OCI-LY3 (cell line): Measurements from ENCODE around the gene PRDM16.

Experiments used
- H2AFZ ChIP-seq: fragments of 200-600, 300-600 bp; shearing (Covaris generic); 2 replicates; pipeline ENCODE4 v1.6.0; 2014; ENCODE audit warnings: antibody characterized with exemption, low read depth, low read length
- H3K27ac ChIP-seq: fragments of 200-600, 300-600 bp; sonication (generic); 2 replicates; pipeline ENCODE4 v1.5.1; 2014; ENCODE audit warnings: mild to moderate bottlenecking, low read length, moderate library complexity, mixed read lengths
- H3K27me3 ChIP-seq: fragments of 200-600, 300-600 bp; sonication (generic); 2 replicates; pipeline ENCODE4 v1.6.1; 2014; ENCODE audit warnings: low read depth, low read length, mixed read lengths
- H3K36me3 ChIP-seq: fragments of 200-600, 300-600 bp; sonication (generic); replicated peaks from 2 replicates; pipeline ENCODE3; 2014; ENCODE audit warnings: low read depth, low read length, mixed read lengths
- H3K4me1 ChIP-seq: fragments of 300-600, 200-600 bp; sonication (generic); 2 replicates; pipeline ENCODE4 v1.6.1; 2014; ENCODE audit warnings: low read length, mixed read lengths
- H3K4me2 ChIP-seq: fragments of 200-600, 300-600 bp; sonication (generic); 2 replicates; pipeline ENCODE4 v1.6.1; 2014; ENCODE audit warnings: low read length, mixed read lengths
- H3K4me3 ChIP-seq: fragments of 300-600, 200-600 bp; sonication (generic); 2 replicates; pipeline ENCODE4 v1.5.1; 2014; ENCODE audit warnings: antibody characterized with exemption, mild to moderate bottlenecking, low read length, moderate library complexity
- H3K79me2 ChIP-seq: fragments of 300-600, 200-600 bp; shearing (Covaris generic); 2 replicates; pipeline ENCODE4 v1.6.1; 2014; ENCODE audit warnings: mild to moderate bottlenecking, low read length, mixed read lengths
- H3K9ac ChIP-seq: fragments of 300-600, 200-600 bp; shearing (Covaris generic); 2 replicates; pipeline ENCODE4 v1.6.0; 2014; ENCODE audit warnings: mild to moderate bottlenecking, low read length, moderate library complexity
- H3K9me3 ChIP-seq: fragments of 200-600, 300-600 bp; shearing (Covaris generic); 2 replicates; pipeline ENCODE4 v1.6.1; 2014; ENCODE audit warnings: low read length, mixed read lengths; ENCODE audit not compliant: insufficient read depth
- H4K20me1 ChIP-seq: fragments of 200-600, 300-600 bp; sonication (generic); 2 replicates; pipeline ENCODE4 v1.6.1; 2016; ENCODE audit warnings: low read length, mixed read lengths; ENCODE audit not compliant: insufficient read depth
- CTCF ChIP-seq: fragments of 200-600, 300-600 bp; sonication (generic); IDR thresholded peaks from 2 replicates; pipeline ENCODE4 v1.5.1; 2014; ENCODE audit warnings: antibody characterized with exemption, low read length, low read depth
- EZH2phosphoT487 ChIP-seq: fragments of 200-600 bp; shearing (Covaris generic); IDR thresholded peaks from 2 replicates; pipeline ENCODE4 v1.6.1; 2018; ENCODE audit warnings: antibody characterized with exemption, mixed run types, low read depth

Gene PRDM16

GRCh38 chr1:3106216-3106615 is 37.2 kb downstream of the PRDM16 start:
- H3K36me3 ChIP-seq = no peaks in the 10 kb centered on the region
- no peak overlapping the region for H2AFZ ChIP-seq
- no peak overlapping the region for H3K9ac ChIP-seq
- no peaks in the 10 kb centered on the region for H4K20me1 ChIP-seq
- no peaks in the 10 kb centered on the region for H3K4me1 ChIP-seq
- no peaks in the 10 kb centered on the region for H3K9me3 ChIP-seq
- TF ChIP-seq EZH2phosphoT487 (no peak), CTCF (no peak)
- H3K4me3 ChIP-seq = no peak overlapping the region
- H3K79me2 ChIP-seq = no peaks in the 10 kb centered on the region
- no peaks in the 10 kb centered on the region for H3K27me3 ChIP-seq
- H3K27ac ChIP-seq = no peak overlapping the region
- no peak overlapping the region for H3K4me2 ChIP-seq

GRCh38 chr1:3107201-3107600 is 38.2 kb downstream of the PRDM16 start:
- H3K36me3 ChIP-seq = no peaks in the 10 kb centered on the region
- H3K9ac ChIP-seq = no peak overlapping the region
- no peaks in the 10 kb centered on the region for H3K9me3 ChIP-seq
- no peak overlapping the region for H3K4me3 ChIP-seq
- H3K4me2 ChIP-seq = no peak overlapping the region
- no peaks in the 10 kb centered on the region for H3K79me2 ChIP-seq
- no peaks in the 10 kb centered on the region for H3K4me1 ChIP-seq
- no peak overlapping the region for H3K27ac ChIP-seq
- no peaks in the 10 kb centered on the region for H4K20me1 ChIP-seq
- no peak overlapping the region for H2AFZ ChIP-seq
- TF ChIP-seq EZH2phosphoT487 = no peak
- TF ChIP-seq CTCF = no peak
- H3K27me3 ChIP-seq = no peaks in the 10 kb centered on the region

DNA sequence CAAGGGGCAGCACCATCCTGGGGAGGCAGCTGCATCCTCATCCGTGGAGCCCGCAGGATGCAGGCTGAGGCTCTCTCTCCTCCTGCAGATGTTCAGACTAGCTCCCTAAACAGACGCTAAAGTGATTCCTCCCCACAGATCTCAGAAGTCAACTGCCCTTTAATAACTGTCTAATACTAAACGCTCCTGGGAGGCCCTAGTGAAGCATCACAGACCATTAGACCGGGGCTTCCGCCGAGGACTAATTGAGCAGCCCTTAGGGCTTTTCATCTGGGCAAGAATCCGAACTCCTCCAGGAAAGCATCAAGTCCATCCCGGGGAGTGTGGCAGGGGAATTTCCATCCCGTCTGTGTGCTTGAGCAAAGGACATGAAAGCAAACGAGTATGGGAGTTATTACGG is 40.4 kb downstream of the PRDM16 start:
- Histone ChIP-seq H2AFZ (no peak overlapping the region), H3K79me2 (no peaks in the 10 kb centered on the region), H3K36me3 (no peaks in the 10 kb centered on the region), H4K20me1 (no peaks in the 10 kb centered on the region), H3K27ac (no peak overlapping the region), H3K4me2 (no peak overlapping the region), H3K9ac (no peak overlapping the region), H3K4me1 (no peaks in the 10 kb centered on the region), H3K9me3 (no peaks in the 10 kb centered on the region), H3K27me3 (no peaks in the 10 kb centered on the region), H3K4me3 (no peak overlapping the region)
- TF ChIP-seq EZH2phosphoT487 (no peak), CTCF (no peak)

DNA sequence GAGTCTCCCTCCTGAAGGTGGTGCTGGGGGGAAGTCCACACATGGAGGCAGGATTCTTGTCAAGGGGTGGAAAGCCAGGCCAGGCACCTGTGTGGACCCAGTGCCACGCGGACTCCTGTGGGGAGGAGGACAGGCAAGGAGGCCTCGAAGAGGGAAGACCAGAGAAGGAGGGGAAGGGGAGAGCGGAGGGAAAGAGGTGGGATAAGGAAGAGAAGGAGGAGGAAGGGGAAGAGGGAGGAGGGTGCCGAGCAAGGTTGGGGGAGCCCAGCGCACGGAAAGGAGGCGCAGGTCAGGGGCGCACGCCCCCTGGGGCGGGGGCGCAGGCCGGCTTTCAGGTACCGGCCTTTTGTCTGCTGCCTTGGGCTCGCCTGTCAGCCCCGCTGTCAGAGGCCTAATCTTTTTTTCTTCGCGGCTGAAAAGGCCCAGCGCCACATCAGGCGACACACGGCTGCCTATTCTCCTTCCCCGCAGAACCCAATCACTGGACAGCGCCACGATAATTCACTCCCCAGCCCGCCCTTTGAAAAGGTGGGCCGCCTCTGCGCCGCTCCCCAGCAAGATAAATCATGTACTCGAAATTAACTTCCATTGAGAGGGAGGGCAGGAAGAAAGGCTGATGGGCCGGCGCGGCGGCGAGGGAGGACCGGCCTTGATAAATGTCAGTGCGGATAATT is 42.5 kb downstream of the PRDM16 start:
- Histone ChIP-seq H3K27ac (no peak overlapping the region), H3K4me1 (no peaks in the 10 kb centered on the region), H4K20me1 (no peaks in the 10 kb centered on the region), H3K4me2 (no peak overlapping the region), H3K4me3 (no peak overlapping the region), H3K9me3 (no peaks in the 10 kb centered on the region), H3K36me3 (no peaks in the 10 kb centered on the region), H3K27me3 (no peaks in the 10 kb centered on the region), H3K9ac (no peak overlapping the region), H3K79me2 (no peaks in the 10 kb centered on the region), H2AFZ (no peak overlapping the region)
- no peak for TF ChIP-seq CTCF
- no peak for TF ChIP-seq EZH2phosphoT487
